Choroid plexus epithelial cell (primary cell): ENCODE measurements around the gene EGFR.

ENCODE experiments used
- DNase-seq: peaks from one replicate; pipeline ENCODE4 v3.0.0-alpha.2; 2010; ENCODE audit warnings: low read depth
- H3K4me3 ChIP-seq: 2 replicates; pipeline ENCODE4 v1.5.1; 2011; ENCODE audit warnings: low read depth, mild to moderate bottlenecking, control low read depth, low read length, moderate library complexity
- CTCF ChIP-seq: conservative IDR thresholded peaks from 2 replicates; pipeline ENCODE4 v1.5.1; 2011; ENCODE audit warnings: low read depth, mild to moderate bottlenecking, control low read depth, inconsistent platforms, low read length, moderate library complexity

The EGFR gene

GRCh38 chr7:55140221-55140940 lies 121.6 kb downstream of the EGFR start:
- DNase-seq = peak; percentile 93
- no peak for TF ChIP-seq CTCF

GRCh38 chr7:55140941-55141278 lies 122.1 kb downstream of the EGFR start:
- no peak for DNase-seq
- no peak overlapping the region for H3K4me3 ChIP-seq
- TF ChIP-seq CTCF = no peak

More at GRCh38 chr7:55140221-55140940, 121.6 kb downstream of the EGFR start:
- H3K4me3 ChIP-seq = no peak overlapping the region

- no peak for TF ChIP-seq CTCF
- DNase-seq = no peak
- no peak overlapping the region for H3K4me3 ChIP-seq
These were observed 124.2 kb downstream of the EGFR start for GRCh38 chr7:55142919-55143600.

- TF ChIP-seq CTCF = peak; percentile 50
- H3K4me3 ChIP-seq = no peak overlapping the region
- no peak for DNase-seq
These were observed 125.8 kb downstream of the EGFR start for GRCh38 chr7:55144333-55145317.

GRCh38 chr7:55145606-55146005 lies 126.8 kb downstream of the EGFR start:
- no peak for TF ChIP-seq CTCF
- no peak for DNase-seq

GRCh38 chr7:55147101-55147500 lies 128.3 kb downstream of the EGFR start:
- TF ChIP-seq CTCF = no peak
- no peak for DNase-seq
- H3K4me3 ChIP-seq = no peak overlapping the region

More at GRCh38 chr7:55145606-55146005, 126.8 kb downstream of the EGFR start:
- H3K4me3 ChIP-seq = no peak overlapping the region
